ENCODE data around the gene ARL17A. TPM values are rescaled to one million over a fixed set of nuclear protein-coding genes. Genes with fewer than 3 reads are reported as not detected.
"Not testable (repeated sequence)": the region's sequence is repeated elsewhere in the genome, so short reads cannot be mapped to it uniquely, and the experiment has no call there.

The ARL17A gene
- total RNA-seq, 3 donors from 2014 or later, result 3.9 to 11.7 (median 8.5) TPM

DNA sequence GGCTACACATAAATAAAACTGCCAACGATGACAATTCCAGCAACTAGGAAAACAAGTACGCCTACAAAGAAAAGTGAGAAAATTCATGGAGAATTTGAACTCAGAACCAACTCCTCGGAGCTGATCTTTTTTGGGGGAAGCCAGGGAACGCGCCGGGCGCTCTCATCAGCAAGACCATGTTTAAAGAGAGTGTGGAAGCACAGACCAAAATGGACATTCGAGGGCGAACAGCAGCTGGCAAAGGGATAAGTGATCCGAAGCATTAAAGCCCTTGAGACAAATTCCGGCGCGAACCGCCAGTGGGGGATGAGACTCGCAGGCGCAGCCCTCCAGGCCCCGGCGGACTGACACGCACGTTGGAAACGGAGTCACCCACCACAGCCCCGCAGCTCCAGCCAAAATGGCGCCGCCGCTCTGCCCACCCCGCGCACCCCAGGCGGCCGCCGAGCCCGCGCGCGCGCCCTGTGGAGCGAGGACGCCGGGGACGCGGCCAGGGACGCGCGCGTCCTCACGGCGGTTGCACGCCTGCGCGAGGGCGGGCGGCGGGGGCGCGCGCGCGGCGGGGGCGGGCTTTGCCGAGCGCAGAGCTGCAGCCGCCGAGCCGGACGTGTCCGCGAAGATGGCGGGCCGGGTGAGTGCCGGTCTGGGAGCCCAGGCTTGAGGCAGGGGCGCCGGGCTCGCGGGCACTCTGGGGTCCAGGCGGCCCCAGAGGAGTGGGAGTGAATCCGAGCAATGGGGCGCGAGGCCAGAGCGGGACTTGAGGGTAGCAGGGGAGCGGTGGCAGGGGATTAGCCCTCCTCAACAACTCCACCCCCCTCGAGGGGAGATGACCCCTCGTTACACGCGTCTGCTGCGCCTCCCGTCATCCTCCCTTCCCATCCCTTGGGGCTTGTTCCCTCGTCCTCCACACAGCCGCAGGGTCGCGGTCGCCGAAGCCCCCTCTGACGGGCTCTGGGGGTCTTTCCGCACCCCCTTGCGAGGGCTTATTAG lies 11.0 kb upstream of the ARL17A start, which contains the start of gene NSF:
NSF (plus strand) TSS at position 513 of the 990 bp plus-strand sequence; CDS start at position 620, 107 bp downstream.
- not testable (repeated sequence) for H3K36me3 Mint-ChIP-seq (ENCODE audit: insufficient read depth); H3K4me3 Mint-ChIP-seq; H3K27me3 Mint-ChIP-seq (ENCODE audit: low read depth); H3K4me1 Mint-ChIP-seq (ENCODE audit: low read depth); H3K9me3 Mint-ChIP-seq; DNase-seq
- peak; percentile 93 to 95 for ATAC-seq

DNA sequence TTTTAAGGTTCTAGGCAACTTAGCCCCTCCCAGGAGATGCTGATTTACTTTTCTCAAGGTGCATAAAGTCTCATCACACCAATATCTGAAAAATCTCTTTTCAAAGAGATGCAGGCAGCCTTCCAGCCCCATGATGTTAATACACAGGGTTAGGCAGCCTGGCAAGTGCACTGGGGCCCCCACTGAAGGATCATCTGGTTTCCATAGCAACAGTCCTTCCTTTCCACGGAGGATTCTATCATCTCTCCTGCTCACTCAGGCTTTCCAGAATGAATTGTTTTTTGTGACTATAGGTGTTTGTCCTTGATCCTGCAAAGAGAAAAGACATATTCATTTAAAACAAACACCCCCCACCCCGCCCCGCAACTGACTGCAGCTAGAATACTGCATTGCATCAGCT lies 6.0 kb upstream of the ARL17A start:
- H3K36me3 Mint-ChIP-seq (ENCODE audit: insufficient read depth); H3K4me1 Mint-ChIP-seq (ENCODE audit: low read depth); H3K9me3 Mint-ChIP-seq; H3K4me3 Mint-ChIP-seq; ATAC-seq; DNase-seq; H3K27me3 Mint-ChIP-seq (ENCODE audit: low read depth): not testable (repeated sequence)

DNA sequence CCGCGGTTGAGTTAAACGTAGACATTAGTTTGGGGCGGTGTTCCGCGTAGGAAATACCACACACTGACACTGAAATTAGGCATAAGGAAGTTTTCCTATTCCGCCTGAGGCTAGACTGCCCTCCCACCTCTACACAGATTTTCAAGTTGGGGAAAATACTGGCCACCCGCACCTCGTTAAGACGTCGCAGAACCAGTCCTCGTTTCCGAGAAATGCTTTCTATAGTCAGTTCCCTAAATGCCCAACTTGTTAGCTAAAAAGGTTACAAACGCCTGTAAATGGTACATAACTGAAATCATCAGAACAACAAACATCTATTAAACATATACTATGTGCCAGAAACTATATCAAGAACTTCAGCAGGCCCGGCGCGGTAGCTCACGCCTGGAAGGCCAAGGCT lies 591 bp upstream of the ARL17A start:
- not testable (repeated sequence) for DNase-seq; H3K27me3 Mint-ChIP-seq (ENCODE audit: low read depth); H3K4me3 Mint-ChIP-seq; H3K9me3 Mint-ChIP-seq; H3K4me1 Mint-ChIP-seq (ENCODE audit: low read depth); ATAC-seq; H3K36me3 Mint-ChIP-seq (ENCODE audit: insufficient read depth)

DNA sequence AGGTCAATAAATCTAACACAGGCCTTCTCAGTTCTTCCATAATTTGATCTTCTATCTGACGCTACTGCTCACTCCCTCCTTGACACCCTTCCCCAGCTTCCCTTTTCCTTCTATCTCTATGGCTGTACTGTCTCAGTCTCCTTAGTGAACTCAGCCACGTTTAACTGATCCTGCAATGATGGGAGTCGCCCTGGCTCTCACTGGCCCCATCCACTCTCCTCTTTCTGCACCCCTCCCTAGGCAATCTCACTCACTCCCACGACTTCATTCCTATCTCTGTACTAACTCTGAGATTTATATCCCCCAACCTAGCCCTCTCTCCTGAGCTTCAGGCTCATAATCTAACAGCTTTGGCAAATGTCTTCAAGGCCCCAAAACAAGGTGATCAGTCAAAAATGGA lies 7.7 kb downstream of the ARL17A start:
- H3K4me3 Mint-ChIP-seq; ATAC-seq; H3K9me3 Mint-ChIP-seq; H3K4me1 Mint-ChIP-seq (ENCODE audit: low read depth); H3K36me3 Mint-ChIP-seq (ENCODE audit: insufficient read depth); H3K27me3 Mint-ChIP-seq (ENCODE audit: low read depth); DNase-seq: not testable (repeated sequence)

DNA sequence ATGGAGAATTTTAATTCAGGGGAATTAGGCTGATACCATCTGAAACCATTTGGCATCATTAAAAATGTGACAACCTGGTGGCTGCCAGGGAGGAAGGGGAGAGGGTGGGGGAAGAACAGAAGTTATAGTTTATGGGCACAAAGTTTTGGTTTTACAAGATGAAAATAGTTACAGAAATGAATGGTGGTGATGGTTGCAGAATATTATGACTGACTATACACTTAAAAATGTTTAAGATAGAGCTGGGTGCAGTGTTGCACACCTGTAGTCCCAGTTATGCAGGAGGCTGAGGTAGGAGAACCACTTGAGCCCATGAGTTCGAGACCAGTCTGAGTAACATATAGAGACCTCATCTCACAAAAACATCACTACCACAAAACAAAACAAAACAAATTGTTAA lies 12.5 kb downstream of the ARL17A start:
- not testable (repeated sequence) for H3K9me3 Mint-ChIP-seq; DNase-seq; H3K36me3 Mint-ChIP-seq (ENCODE audit: insufficient read depth); H3K4me1 Mint-ChIP-seq (ENCODE audit: low read depth); ATAC-seq; H3K4me3 Mint-ChIP-seq; H3K27me3 Mint-ChIP-seq (ENCODE audit: low read depth)

DNA sequence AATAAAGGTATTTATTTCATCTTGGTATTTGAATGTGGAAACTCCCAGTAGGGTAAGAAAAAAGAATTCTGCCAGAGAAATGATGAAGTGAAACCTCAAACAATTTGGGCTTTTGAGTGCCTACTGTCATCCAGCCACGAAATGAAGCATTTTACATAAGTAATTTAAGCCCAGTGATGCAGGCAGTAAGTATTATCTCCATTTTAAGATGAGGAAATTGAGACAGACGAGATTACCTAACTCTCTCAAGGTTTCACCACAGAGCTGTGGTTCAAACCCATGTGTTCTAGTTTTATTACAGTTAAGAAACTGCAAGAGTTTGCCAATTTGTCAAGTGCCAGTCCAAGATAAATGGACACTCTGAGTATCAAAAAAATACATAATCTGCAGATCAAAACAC lies 13.2 kb downstream of the ARL17A start:
- not testable (repeated sequence) for H3K27me3 Mint-ChIP-seq (ENCODE audit: low read depth); DNase-seq; H3K36me3 Mint-ChIP-seq (ENCODE audit: insufficient read depth); H3K4me3 Mint-ChIP-seq; H3K4me1 Mint-ChIP-seq (ENCODE audit: low read depth); H3K9me3 Mint-ChIP-seq
- ATAC-seq, result peak in 1 of 2 donors; percentile 48

DNA sequence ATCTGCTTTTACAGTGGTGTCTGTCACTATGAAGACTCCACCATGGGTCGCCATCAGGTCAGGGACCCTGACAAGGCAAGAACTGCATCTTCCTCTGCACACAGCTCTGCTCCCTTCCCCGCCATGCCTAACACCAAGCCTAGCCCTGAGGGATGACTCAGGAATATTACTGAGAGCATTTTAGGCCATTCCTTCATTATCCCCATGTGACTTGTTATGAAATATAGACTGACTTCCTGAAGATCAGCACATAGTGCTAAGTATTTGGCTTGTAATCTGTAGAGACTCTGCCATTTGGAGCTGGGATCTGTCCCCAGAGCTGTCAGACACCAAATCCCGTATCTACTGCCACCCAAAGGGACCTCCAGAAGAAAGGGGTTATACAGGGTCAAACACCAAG lies 19.4 kb downstream of the ARL17A start:
- ATAC-seq; H3K4me3 Mint-ChIP-seq; H3K4me1 Mint-ChIP-seq (ENCODE audit: low read depth); H3K36me3 Mint-ChIP-seq (ENCODE audit: insufficient read depth); DNase-seq; H3K9me3 Mint-ChIP-seq; H3K27me3 Mint-ChIP-seq (ENCODE audit: low read depth): not testable (repeated sequence)

DNA sequence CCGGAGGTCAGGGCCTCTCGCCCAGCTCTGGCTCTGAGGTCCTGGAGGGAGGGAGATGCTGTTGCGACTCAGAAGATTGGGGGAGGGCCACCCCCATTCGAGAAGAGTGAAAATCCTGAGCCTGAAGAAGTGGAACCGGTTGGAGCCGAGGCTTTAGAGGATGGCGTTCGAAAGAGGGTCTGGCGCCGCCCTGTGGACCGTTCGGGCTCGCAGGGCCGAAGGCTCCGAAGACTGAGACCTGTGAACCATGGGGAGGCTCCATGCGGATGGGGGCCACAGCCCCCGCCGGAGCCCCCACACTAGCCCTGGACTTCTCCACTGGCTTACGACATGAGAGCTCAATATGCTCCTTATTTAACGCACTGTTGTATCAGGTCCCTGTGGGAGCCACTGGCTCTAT lies 20.3 kb downstream of the ARL17A start:
- H3K36me3 Mint-ChIP-seq (ENCODE audit: insufficient read depth); DNase-seq; H3K27me3 Mint-ChIP-seq (ENCODE audit: low read depth); ATAC-seq; H3K9me3 Mint-ChIP-seq; H3K4me1 Mint-ChIP-seq (ENCODE audit: low read depth); H3K4me3 Mint-ChIP-seq: not testable (repeated sequence)

DNA sequence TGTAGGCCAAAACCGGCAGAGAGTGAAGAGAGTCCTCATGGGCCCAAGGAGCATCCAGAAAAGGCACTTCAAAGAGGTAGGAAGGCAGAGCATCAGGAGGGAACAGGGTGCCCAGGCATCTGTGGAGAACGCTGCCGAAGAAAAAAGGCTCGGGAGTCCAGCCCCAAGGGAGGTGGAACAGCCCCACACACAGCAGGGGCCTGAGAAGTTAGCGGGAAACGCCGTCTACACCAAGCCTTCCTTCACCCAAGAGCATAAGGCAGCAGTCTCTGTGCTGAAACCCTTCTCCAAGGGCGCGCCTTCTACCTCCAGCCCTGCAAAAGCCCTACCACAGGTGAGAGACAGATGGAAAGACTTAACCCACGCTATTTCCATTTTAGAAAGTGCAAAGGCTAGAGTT lies 30.9 kb downstream of the ARL17A start:
- H3K27me3 Mint-ChIP-seq (ENCODE audit: low read depth); H3K9me3 Mint-ChIP-seq; ATAC-seq; H3K4me3 Mint-ChIP-seq; H3K4me1 Mint-ChIP-seq (ENCODE audit: low read depth); DNase-seq; H3K36me3 Mint-ChIP-seq (ENCODE audit: insufficient read depth): not testable (repeated sequence)

DNA sequence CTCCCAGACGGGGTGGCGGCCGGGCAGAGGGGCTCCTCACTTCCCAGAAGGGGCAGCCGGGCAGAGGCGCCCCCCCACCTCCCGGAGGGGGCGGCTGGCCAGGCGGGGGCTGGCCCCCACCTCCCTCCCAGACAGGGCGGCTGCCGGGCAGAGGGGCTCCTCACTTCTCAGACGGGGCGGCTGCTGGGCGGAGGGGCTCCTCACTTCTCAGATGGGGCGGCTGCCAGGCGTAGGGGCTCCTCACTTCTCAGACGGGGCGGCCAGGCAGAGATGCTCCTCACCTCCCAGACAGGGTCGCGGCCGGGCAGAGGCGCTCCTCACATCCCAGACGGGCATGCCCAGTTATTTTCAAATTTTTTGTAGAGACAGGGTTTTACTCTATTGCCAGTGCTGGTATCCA lies 44.8 kb downstream of the ARL17A start:
- H3K27me3 Mint-ChIP-seq (ENCODE audit: low read depth); ATAC-seq; H3K4me1 Mint-ChIP-seq (ENCODE audit: low read depth); H3K4me3 Mint-ChIP-seq; H3K36me3 Mint-ChIP-seq (ENCODE audit: insufficient read depth); H3K9me3 Mint-ChIP-seq; DNase-seq: not testable (repeated sequence)

DNA sequence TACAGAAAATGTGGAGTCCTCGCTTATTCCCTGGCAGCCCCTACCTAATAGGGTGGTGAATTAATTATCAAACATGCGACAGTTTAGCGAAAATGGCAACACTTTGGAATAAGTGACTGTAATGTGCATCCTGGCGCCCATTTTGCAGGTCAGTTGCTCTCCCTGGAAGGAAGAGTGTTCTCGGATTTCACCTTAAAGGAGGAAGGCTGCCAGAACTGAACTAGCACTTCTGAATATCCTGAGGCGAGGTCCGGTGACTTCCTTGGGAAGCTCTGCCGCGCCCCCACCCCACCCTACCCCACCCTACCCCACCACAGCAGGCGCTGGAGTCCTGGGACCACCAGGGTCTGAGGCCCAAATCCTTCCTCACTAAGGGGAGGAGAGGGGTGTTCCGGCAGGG lies 67.3 kb downstream of the ARL17A start, which contains the start of gene LRRC37A2:
LRRC37A2 (plus strand) TSS at position 301 of the 400 bp plus-strand sequence. CDS start 245 bp downstream, outside the sequence.
- H3K4me3 Mint-ChIP-seq; ATAC-seq; H3K9me3 Mint-ChIP-seq; H3K27me3 Mint-ChIP-seq (ENCODE audit: low read depth); H3K4me1 Mint-ChIP-seq (ENCODE audit: low read depth); H3K36me3 Mint-ChIP-seq (ENCODE audit: insufficient read depth); DNase-seq: not testable (repeated sequence)

DNA sequence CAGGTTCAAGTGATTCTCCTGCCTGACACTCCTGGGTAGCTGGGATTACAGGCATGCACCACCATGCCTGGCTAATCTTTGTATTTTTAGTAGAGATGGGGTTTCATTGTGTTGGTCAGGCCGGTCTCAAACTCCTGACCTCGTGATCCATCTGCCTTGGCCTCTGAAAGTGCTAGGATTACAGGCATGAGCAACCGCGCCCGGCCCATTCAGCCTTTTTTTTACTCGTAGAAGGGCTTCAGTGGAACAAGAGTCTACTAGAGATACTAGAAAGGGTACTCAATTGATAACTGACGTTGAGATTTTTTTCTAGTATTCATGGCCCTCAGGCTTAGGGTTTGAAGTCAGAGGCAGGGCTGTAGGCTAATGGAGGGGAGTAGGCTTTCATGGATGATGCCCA lies 73.6 kb downstream of the ARL17A start:
- not testable (repeated sequence) for H3K36me3 Mint-ChIP-seq (ENCODE audit: insufficient read depth); H3K4me1 Mint-ChIP-seq (ENCODE audit: low read depth); H3K4me3 Mint-ChIP-seq; ATAC-seq; DNase-seq; H3K9me3 Mint-ChIP-seq; H3K27me3 Mint-ChIP-seq (ENCODE audit: low read depth)

DNA sequence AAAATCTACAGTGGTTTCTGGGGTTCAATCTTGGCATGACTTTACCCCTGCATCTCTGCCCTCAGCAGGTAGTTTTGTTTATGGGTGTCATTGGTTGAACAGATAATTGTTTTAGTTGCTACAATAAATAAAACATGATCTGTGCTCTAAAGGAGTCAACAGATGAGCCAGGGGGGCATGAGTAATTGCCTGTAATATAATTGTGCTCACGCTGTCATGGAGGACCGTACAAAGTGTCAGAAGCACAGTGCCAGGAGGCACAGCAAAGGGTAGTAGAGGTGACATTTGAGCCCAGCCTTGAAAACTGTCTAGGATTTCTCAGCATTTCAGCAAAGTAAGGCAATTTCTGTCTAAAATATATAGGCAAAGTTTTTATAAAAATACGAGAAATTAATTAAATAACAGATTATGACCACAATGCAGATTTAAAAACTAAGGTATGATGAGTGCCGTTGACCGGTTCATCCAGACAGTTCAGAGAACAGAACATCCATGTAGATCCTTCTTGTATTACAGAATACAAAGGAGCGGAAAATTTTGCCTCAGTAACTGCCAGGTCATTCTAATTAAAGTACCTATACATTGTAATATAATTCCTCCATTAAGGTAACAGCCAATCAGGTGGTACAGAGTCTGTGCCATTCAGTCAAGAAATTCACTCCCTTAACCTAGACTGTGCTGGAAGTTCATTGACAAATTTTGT lies 79.9 kb downstream of the ARL17A start:
- not testable (repeated sequence) for H3K4me1 Mint-ChIP-seq (ENCODE audit: low read depth); H3K4me3 Mint-ChIP-seq; H3K36me3 Mint-ChIP-seq (ENCODE audit: insufficient read depth); DNase-seq; ATAC-seq; H3K27me3 Mint-ChIP-seq (ENCODE audit: low read depth); H3K9me3 Mint-ChIP-seq

DNA sequence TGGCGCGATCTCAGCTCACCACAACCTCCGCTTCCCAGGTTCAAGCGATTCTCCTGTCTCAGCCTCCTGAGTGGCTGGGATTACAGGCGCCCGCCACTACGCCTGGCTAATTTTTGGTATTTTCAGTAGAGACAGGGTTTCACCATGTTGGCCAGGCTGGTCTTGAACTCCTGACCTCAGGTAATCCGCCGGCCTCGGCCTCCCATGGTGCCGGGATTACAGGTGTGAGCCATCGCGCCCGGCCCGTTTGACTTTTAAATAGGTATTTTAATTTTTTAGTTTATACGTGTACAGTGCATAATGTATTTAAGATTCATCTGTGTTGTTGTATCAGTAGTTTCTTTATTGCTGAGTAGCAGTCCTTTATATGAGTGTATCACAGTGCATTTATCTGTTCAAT lies 87.5 kb downstream of the ARL17A start:
- H3K36me3 Mint-ChIP-seq (ENCODE audit: insufficient read depth); H3K4me3 Mint-ChIP-seq; H3K9me3 Mint-ChIP-seq; H3K4me1 Mint-ChIP-seq (ENCODE audit: low read depth); ATAC-seq; H3K27me3 Mint-ChIP-seq (ENCODE audit: low read depth); DNase-seq: not testable (repeated sequence)

DNA sequence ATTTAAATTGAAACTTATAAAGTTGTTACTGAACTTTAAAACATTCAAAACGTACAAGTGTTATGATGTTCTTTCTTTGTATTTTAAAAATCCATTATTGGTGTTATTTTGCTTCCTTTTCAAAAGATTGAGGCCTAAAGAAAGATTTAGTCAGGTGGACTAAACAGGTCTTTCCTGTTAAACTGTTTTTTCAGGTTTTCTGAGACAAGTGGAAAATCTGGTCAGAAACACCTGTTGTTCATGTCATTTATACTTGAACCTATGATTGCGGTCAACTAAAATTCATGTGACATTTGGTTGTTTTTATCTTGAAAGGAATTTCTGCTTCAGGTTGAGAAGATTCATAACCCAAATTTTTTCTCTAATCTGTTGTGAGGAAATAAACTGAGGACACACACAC lies 98.2 kb downstream of the ARL17A start:
- not testable (repeated sequence) for ATAC-seq; H3K4me3 Mint-ChIP-seq; H3K9me3 Mint-ChIP-seq; H3K27me3 Mint-ChIP-seq (ENCODE audit: low read depth); H3K36me3 Mint-ChIP-seq (ENCODE audit: insufficient read depth); DNase-seq; H3K4me1 Mint-ChIP-seq (ENCODE audit: low read depth)

All from activated T-cell treated with anti-CD3 and anti-CD28 coated beads, Interleukin-2, amount 50 U/mL, for 4 hours (primary cell).